Prostate gland (tissue), 2 donors: Measurements from ENCODE around the gene MRAP.

Experiments used
- CTCF ChIP-seq, 4 experiments: fragments of 200-600 bp in 2 of 4; fragments of 450-650 bp in 2 of 4; sonication (generic) in 2 of 4; IDR thresholded peaks; 1 replicate in 3 of 4; 2 replicates in 1 of 4; pipeline ENCODE4 v1.5.1; 2016 to 2019; ENCODE audit warnings: antibody characterized with exemption in 4 of 4, mild to moderate bottlenecking in 2 of 4, moderate library complexity in 2 of 4
- POLR2AphosphoS5 ChIP-seq: sonication (generic); formaldehyde crosslinking; IDR thresholded peaks from one replicate; pipeline ENCODE4 v1.6.1; 2017; ENCODE audit warnings: antibody characterized with exemption

- no peak for TF ChIP-seq CTCF (IDR thresholded peaks at IDR 0.05)
- TF ChIP-seq POLR2AphosphoS5, result no peak
Observed at GRCh38 chr21:32322676-32323075, 24.0 kb downstream of the MRAP start.
